GM19328 (cell line): ENCODE results near the gene CRTAC1.
A peak's percentile ranks its signal among the peaks of the same experiment; 100 is the strongest.

Source experiments
- ATAC-seq: cut with Tn5 transposase; IDR thresholded peaks from one replicate; pipeline ENCODE4 v1.9.1; 2021; ENCODE audit warnings: mild to moderate bottlenecking, moderate library complexity; ENCODE audit not compliant: unreplicated experiment

CRTAC1 gene

GRCh38 chr10:98030093-98030821, at the start of gene CRTAC1:
CRTAC1 (minus strand) TSS chr10:98030621; CDS start chr10:98030472, 149 bp downstream.
- ATAC-seq, result no peak

- ATAC-seq, result no peak
Observed at GRCh38 chr10:98078774-98079173, 48.4 kb upstream of the CRTAC1 start.

- no peak for ATAC-seq
Observed at GRCh38 chr10:98077223-98077622, 46.8 kb upstream of the CRTAC1 start.

GRCh38 chr10:98076086-98076485, 45.7 kb upstream of the CRTAC1 start:
- no peak for ATAC-seq

- no peak for ATAC-seq
Observed at GRCh38 chr10:98074315-98074911, 44.0 kb upstream of the CRTAC1 start.

GRCh38 chr10:98067165-98067564, 36.7 kb upstream of the CRTAC1 start:
- no peak for ATAC-seq

- no peak for ATAC-seq
Observed at GRCh38 chr10:98063740-98064027, 33.3 kb upstream of the CRTAC1 start.

GRCh38 chr10:98062424-98062823, 32.0 kb upstream of the CRTAC1 start:
- ATAC-seq, result no peak

- no peak for ATAC-seq
Observed at GRCh38 chr10:98060079-98060478, 29.7 kb upstream of the CRTAC1 start.

- no peak for ATAC-seq
Observed at GRCh38 chr10:98058295-98058694, 27.9 kb upstream of the CRTAC1 start.

- no peak for ATAC-seq
Observed at GRCh38 chr10:98055841-98056516, 25.6 kb upstream of the CRTAC1 start.

- ATAC-seq, result no peak
Observed at GRCh38 chr10:98047009-98047741, 16.8 kb upstream of the CRTAC1 start.

GRCh38 chr10:98045785-98046389, 15.5 kb upstream of the CRTAC1 start:
- ATAC-seq, result peak; percentile 62

GRCh38 chr10:98041352-98042043, 11.1 kb upstream of the CRTAC1 start:
- ATAC-seq, result no peak

GRCh38 chr10:98039690-98040381, 9.4 kb upstream of the CRTAC1 start:
- ATAC-seq, result no peak

- ATAC-seq, result no peak
Observed at GRCh38 chr10:98038288-98038687, 7.9 kb upstream of the CRTAC1 start.

- no peak for ATAC-seq
Observed at GRCh38 chr10:98035599-98035998, 5.2 kb upstream of the CRTAC1 start.

- no peak for ATAC-seq
Observed at GRCh38 chr10:98033515-98033914, 3.1 kb upstream of the CRTAC1 start.

GRCh38 chr10:98031440-98031839, 1.0 kb upstream of the CRTAC1 start:
- ATAC-seq, result no peak

GRCh38 chr10:98030991-98031431, 590 bp upstream of the CRTAC1 start:
- ATAC-seq, result no peak
